ENCODE data around the gene MAP2K5.

- TF ChIP-seq TEAD4 (IDR thresholded peaks at IDR 0.05): no peak
- no peak for TF ChIP-seq CEBPB (IDR thresholded peaks at IDR 0.05)
- no peak for TF ChIP-seq TAF1 (IDR thresholded peaks at IDR 0.05; ENCODE audit: low read depth)
- no peak for TF ChIP-seq NFIC (IDR thresholded peaks at IDR 0.05)
- TF ChIP-seq, protein P1, sequence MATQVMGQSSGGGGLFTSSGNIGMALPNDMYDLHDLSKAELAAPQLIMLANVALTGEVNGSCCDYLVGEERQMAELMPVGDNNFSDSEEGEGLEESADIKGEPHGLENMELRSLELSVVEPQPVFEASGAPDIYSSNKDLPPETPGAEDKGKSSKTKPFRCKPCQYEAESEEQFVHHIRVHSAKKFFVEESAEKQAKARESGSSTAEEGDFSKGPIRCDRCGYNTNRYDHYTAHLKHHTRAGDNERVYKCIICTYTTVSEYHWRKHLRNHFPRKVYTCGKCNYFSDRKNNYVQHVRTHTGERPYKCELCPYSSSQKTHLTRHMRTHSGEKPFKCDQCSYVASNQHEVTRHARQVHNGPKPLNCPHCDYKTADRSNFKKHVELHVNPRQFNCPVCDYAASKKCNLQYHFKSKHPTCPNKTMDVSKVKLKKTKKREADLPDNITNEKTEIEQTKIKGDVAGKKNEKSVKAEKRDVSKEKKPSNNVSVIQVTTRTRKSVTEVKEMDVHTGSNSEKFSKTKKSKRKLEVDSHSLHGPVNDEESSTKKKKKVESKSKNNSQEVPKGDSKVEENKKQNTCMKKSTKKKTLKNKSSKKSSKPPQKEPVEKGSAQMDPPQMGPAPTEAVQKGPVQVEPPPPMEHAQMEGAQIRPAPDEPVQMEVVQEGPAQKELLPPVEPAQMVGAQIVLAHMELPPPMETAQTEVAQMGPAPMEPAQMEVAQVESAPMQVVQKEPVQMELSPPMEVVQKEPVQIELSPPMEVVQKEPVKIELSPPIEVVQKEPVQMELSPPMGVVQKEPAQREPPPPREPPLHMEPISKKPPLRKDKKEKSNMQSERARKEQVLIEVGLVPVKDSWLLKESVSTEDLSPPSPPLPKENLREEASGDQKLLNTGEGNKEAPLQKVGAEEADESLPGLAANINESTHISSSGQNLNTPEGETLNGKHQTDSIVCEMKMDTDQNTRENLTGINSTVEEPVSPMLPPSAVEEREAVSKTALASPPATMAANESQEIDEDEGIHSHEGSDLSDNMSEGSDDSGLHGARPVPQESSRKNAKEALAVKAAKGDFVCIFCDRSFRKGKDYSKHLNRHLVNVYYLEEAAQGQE (IDR thresholded peaks at IDR 0.05; ENCODE audit: low read depth): no peak
- no peak for TF ChIP-seq EGR1 (IDR thresholded peaks at IDR 0.05)
- no peak for TF ChIP-seq MAX (IDR thresholded peaks at IDR 0.05)
- no peak for TF ChIP-seq EP300 (IDR thresholded peaks at IDR 0.05; ENCODE audit: borderline replicate concordance)
- TF ChIP-seq CREB1 (IDR thresholded peaks at IDR 0.05; ENCODE audit: low read depth): no peak
Observed at GRCh38 chr15:67550522-67550921, 8.0 kb downstream of the MAP2K5 start.
